GM23338 (cell line): ENCODE data around the gene TRAF3IP3.

Source experiments
- CREB1 ChIP-seq: fragments of 250-450 bp; sonication (Bioruptor Pico); IDR thresholded peaks from 2 replicates; pipeline ENCODE4 v1.5.0; 2020; ENCODE audit warnings: low read depth, mild to moderate bottlenecking, moderate library complexity
- CTCF ChIP-seq, 2 experiments: fragments of 200-600 bp in 1 of 2; sonication (generic) in 1 of 2; conservative IDR thresholded peaks; 2 replicates each; pipeline versions ENCODE4 v1.5.1 to v1.6.1; 2016 to 2017; ENCODE audit warnings: antibody characterized with exemption in 2 of 2, low read depth in 2 of 2, mild to moderate bottlenecking in 2 of 2, moderate library complexity in 1 of 2
- ETS1 ChIP-seq: IDR thresholded peaks from 2 replicates; pipeline ENCODE4 v1.6.1; 2016; ENCODE audit warnings: antibody characterized with exemption
- EZH2 ChIP-seq: fragments of 200-600 bp; sonication (generic); IDR thresholded peaks from one replicate; pipeline ENCODE4 v1.8.0; 2017; ENCODE audit warnings: antibody characterized with exemption, mild to moderate bottlenecking, low read depth; ENCODE audit not compliant: unreplicated experiment
- EZH2phosphoT487 ChIP-seq: fragments of 200-600 bp; sonication (generic); IDR thresholded peaks from one replicate; pipeline ENCODE4 v1.8.1; 2018; ENCODE audit warnings: antibody characterized with exemption; ENCODE audit not compliant: unreplicated experiment
- NANOG ChIP-seq: IDR thresholded peaks from 2 replicates; pipeline ENCODE4 v1.6.1; 2016; ENCODE audit warnings: antibody characterized with exemption, borderline replicate concordance
- POLR2AphosphoS5 ChIP-seq: IDR thresholded peaks from 2 replicates; pipeline ENCODE4 v1.6.1; 2016; ENCODE audit warnings: antibody characterized with exemption, low read depth
- STAT1 ChIP-seq: IDR thresholded peaks from one replicate; pipeline ENCODE4 v1.6.1; 2016; ENCODE audit warnings: antibody characterized with exemption; ENCODE audit not compliant: unreplicated experiment
- ZNF114 ChIP-seq: fragments of 250-450 bp; sonication (Bioruptor Pico); IDR thresholded peaks from 2 replicates; pipeline ENCODE4 v1.5.0; 2020; ENCODE audit warnings: mild to moderate bottlenecking, moderate library complexity
- ZNF331 ChIP-seq: fragments of 250-450 bp; sonication (Bioruptor Pico); IDR thresholded peaks from 2 replicates; pipeline ENCODE4 v1.5.0; 2020; ENCODE audit warnings: low read depth, mild to moderate bottlenecking, moderate library complexity
- TF ChIP-seq, protein P1 (sequence below): IDR thresholded peaks from one replicate; pipeline ENCODE4 v1.6.1; 2018; ENCODE audit warnings: antibody characterized with exemption; ENCODE audit not compliant: unreplicated experiment

- TF ChIP-seq POLR2AphosphoS5 (no peak), CTCF (conservative IDR thresholded peaks at IDR 0.05; ENCODE audit: low read depth in 2 of 2) (no peak), EZH2 (no peak), ZNF114 (CRISPR knock-in tag) (no peak), EZH2phosphoT487 (no peak), ETS1 (no peak), STAT1 (no peak), CREB1 (CRISPR knock-in tag) (no peak), NANOG (no peak), ZNF331 (CRISPR knock-in tag) (no peak)
- TF ChIP-seq, protein P1, sequence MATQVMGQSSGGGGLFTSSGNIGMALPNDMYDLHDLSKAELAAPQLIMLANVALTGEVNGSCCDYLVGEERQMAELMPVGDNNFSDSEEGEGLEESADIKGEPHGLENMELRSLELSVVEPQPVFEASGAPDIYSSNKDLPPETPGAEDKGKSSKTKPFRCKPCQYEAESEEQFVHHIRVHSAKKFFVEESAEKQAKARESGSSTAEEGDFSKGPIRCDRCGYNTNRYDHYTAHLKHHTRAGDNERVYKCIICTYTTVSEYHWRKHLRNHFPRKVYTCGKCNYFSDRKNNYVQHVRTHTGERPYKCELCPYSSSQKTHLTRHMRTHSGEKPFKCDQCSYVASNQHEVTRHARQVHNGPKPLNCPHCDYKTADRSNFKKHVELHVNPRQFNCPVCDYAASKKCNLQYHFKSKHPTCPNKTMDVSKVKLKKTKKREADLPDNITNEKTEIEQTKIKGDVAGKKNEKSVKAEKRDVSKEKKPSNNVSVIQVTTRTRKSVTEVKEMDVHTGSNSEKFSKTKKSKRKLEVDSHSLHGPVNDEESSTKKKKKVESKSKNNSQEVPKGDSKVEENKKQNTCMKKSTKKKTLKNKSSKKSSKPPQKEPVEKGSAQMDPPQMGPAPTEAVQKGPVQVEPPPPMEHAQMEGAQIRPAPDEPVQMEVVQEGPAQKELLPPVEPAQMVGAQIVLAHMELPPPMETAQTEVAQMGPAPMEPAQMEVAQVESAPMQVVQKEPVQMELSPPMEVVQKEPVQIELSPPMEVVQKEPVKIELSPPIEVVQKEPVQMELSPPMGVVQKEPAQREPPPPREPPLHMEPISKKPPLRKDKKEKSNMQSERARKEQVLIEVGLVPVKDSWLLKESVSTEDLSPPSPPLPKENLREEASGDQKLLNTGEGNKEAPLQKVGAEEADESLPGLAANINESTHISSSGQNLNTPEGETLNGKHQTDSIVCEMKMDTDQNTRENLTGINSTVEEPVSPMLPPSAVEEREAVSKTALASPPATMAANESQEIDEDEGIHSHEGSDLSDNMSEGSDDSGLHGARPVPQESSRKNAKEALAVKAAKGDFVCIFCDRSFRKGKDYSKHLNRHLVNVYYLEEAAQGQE = no peak
Observed at GRCh38 chr1:209759829-209760359, 4.0 kb downstream of the TRAF3IP3 start.
